Hypothalamus (tissue), 51 donors: ENCODE data around the gene POLR1H.

Source experiments
- DNase-seq, 51 donors: peaks; one replicate each; lab custom pipeline; 2025; lab: John Stamatoyannopoulos, UW

POLR1H gene

DNA sequence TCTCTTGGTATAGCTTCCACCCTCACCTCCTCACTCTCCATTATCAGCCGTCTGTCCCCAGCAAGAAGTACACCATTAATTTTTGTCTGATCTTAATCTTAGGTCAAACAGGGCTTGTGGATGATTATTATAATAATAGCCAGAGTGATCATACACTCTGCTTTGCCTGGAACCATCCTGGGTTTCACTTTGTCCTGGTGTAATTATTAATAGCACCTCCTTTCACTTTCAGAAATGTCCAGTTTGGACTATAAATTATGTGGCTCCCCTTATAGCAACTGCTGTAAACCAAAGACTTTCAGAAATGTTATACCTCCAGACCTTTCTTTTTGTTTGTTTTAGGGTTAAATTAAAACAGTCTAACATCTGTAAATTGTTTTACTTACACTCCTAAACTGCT, 52.8 kb downstream of the POLR1H start:
- no peak for DNase-seq
